Endodermal cell (in vitro differentiated cells): ENCODE results near the gene DLL1. TPM values are rescaled to one million over a fixed set of nuclear protein-coding genes. Genes with fewer than 3 reads are reported as not detected.

Experiments
- DNase-seq: peaks from one replicate; pipeline ENCODE4 v3.0.0-alpha.2; 2017
- H3K27ac ChIP-seq: 2 replicates; pipeline ENCODE4 v1.5.1; 2013; ENCODE audit warnings: mild to moderate bottlenecking, low read depth, low read length, moderate library complexity
- H3K27me3 ChIP-seq: 2 replicates; pipeline ENCODE4 v1.6.1; 2013; ENCODE audit warnings: mild to moderate bottlenecking, low read length, moderate library complexity; ENCODE audit not compliant: insufficient read depth, control insufficient read depth, poor library complexity, severe bottlenecking
- H3K36me3 ChIP-seq: 2 replicates; pipeline ENCODE4 v1.7.0; 2013; ENCODE audit warnings: mild to moderate bottlenecking, low read length, moderate library complexity; ENCODE audit not compliant: control insufficient read depth, insufficient read depth
- H3K4me1 ChIP-seq: one replicate; pipeline ENCODE4 v1.7.0; 2013; ENCODE audit warnings: low read length; ENCODE audit not compliant: control insufficient read depth, insufficient read depth
- H3K4me3 ChIP-seq: 2 replicates; pipeline ENCODE4 v1.5.1; 2013; ENCODE audit warnings: mild to moderate bottlenecking, low read length, moderate library complexity
- H3K9ac ChIP-seq: 2 replicates; pipeline ENCODE4 v1.6.1; 2013; ENCODE audit warnings: mild to moderate bottlenecking, low read length, moderate library complexity; ENCODE audit not compliant: poor library complexity, severe bottlenecking; ENCODE audit errors: extremely low read depth
- H3K9me3 ChIP-seq: 2 replicates; pipeline ENCODE4 v1.6.1; 2013; ENCODE audit warnings: mild to moderate bottlenecking, low read length, moderate library complexity; ENCODE audit not compliant: control insufficient read depth
- H3K27ac Mint-ChIP-seq: 2 replicates; pipeline ENCODE4 v1.8.0; 2020; ENCODE audit warnings: mixed read lengths
- H3K27me3 Mint-ChIP-seq: 2 replicates; pipeline ENCODE4 v1.8.0; 2021; ENCODE audit warnings: mild to moderate bottlenecking, mixed read lengths; ENCODE audit not compliant: insufficient read depth
- H3K36me3 Mint-ChIP-seq: 2 replicates; pipeline ENCODE4 v1.8.0; 2020; ENCODE audit warnings: low read depth, mixed read lengths
- H3K4me1 Mint-ChIP-seq: 2 replicates; pipeline ENCODE4 v1.8.0; 2020; ENCODE audit warnings: mixed read lengths
- H3K4me3 Mint-ChIP-seq: 2 replicates; pipeline ENCODE4 v1.8.0; 2020; ENCODE audit warnings: mild to moderate bottlenecking, moderate library complexity, mixed read lengths
- H3K9me3 Mint-ChIP-seq: 2 replicates; pipeline ENCODE4 v1.8.0; 2020; ENCODE audit warnings: mild to moderate bottlenecking, mixed read lengths
- CTCF ChIP-seq: fragments of 200-600 bp; sonication (generic); conservative IDR thresholded peaks from 2 replicates; pipeline ENCODE4 v1.5.0; 2021; ENCODE audit warnings: antibody characterized with exemption, mild to moderate bottlenecking
- WGBS, 2 experiments: methylation state at CpG; one replicate each; pipeline versions ENCODE4 v1.1.5 to v1.1.7; 2013; ENCODE audit warnings: missing lambda C conversion rate in 2 of 2, mixed read lengths in 1 of 2; ENCODE audit not compliant: insufficient coverage in 1 of 2, insufficient read length in 1 of 2; 5-methylcytosine and 5-hydroxymethylcytosine counted together
- total RNA-seq, 2 donors: library from RNA; stranded (reverse); fragmentation: NEBNext Ultra II Directional in 1 of 2; extraction: Animal tissue kit (Norgen Biotek cat#: 25700) in 1 of 2; gene quantifications; 2 replicates in 1 of 2; 3 replicates in 1 of 2; pipeline ENCODE4 v1.2.1, GENCODE V29; 2021

The DLL1 gene
- total RNA-seq, 2 donors from 2014 or later: 3.1 to 3.6 TPM

- no peak overlapping the region for H3K4me3 ChIP-seq
- no peak for DNase-seq
- TF ChIP-seq CTCF: no peak
- no peak overlapping the region for H3K27ac ChIP-seq
- Mint-ChIP-seq H3K9me3 (no peaks in the 10 kb centered on the region), H3K27me3 (peaks cover 8% of the 10 kb centered on the region), H3K4me3 (no peak overlapping the region), H3K4me1 (peaks cover 15% of the 10 kb centered on the region), H3K36me3 (no peaks in the 10 kb centered on the region), H3K27ac (no peak overlapping the region)
- H3K36me3 ChIP-seq: no peaks in the 10 kb centered on the region
- H3K9me3 ChIP-seq: no peaks in the 10 kb centered on the region
- 92% methylated on average over 25 to 32 of the region's 32 CpGs for WGBS, 2 experiments
- H3K27me3 ChIP-seq: no peaks in the 10 kb centered on the region
- H3K4me1 ChIP-seq: no peaks in the 10 kb centered on the region
- no peak overlapping the region for H3K9ac ChIP-seq
These were observed 29.0 kb downstream of the DLL1 start for GRCh38 chr6:170261643-170262488.

- Histone ChIP-seq H3K4me1 (no peaks in the 10 kb centered on the region), H3K9ac (no peak overlapping the region), H3K27ac (no peak overlapping the region), H3K27me3 (no peaks in the 10 kb centered on the region), H3K36me3 (no peaks in the 10 kb centered on the region), H3K4me3 (no peak overlapping the region), H3K9me3 (no peaks in the 10 kb centered on the region)
- Mint-ChIP-seq H3K4me1 (peaks cover 6% of the 10 kb centered on the region), H3K27me3 (peaks cover 11% of the 10 kb centered on the region), H3K27ac (no peak overlapping the region), H3K36me3 (no peaks in the 10 kb centered on the region), H3K4me3 (no peak overlapping the region), H3K9me3 (no peaks in the 10 kb centered on the region)
- 89 to 90% methylated on average over 2 to 7 of the region's 7 CpGs for WGBS, 2 experiments
- DNase-seq: no peak
- TF ChIP-seq CTCF: peak; percentile 65
These were observed 30.2 kb downstream of the DLL1 start for GRCh38 chr6:170260686-170261085.

DNA sequence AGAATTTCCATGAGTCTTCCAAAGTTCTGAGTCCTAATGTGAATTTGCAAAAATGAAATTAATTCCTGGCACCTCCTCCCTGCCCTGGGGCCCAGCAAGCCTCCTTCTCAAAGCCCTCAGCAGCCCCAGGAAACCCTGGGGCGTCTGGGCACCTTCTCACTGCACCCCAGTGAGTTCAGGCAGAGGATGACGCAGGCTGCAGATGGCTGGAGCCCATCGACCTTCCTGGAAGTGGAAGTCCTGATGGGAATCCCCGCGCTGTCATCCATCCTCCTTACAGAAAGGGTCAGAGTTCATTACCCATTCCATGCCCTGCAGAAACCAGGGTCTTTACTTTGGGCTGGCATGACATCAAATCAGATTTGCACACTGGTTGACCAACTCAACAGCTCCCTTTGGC lies 31.6 kb downstream of the DLL1 start:
- peaks cover 9% of the 10 kb centered on the region for H3K27me3 Mint-ChIP-seq
- H3K36me3 Mint-ChIP-seq: no peaks in the 10 kb centered on the region
- TF ChIP-seq CTCF: no peak
- Histone ChIP-seq H3K4me3 (no peak overlapping the region), H3K27ac (no peak overlapping the region), H3K36me3 (no peaks in the 10 kb centered on the region), H3K9ac (no peak overlapping the region), H3K27me3 (no peaks in the 10 kb centered on the region), H3K4me1 (no peaks in the 10 kb centered on the region), H3K9me3 (no peaks in the 10 kb centered on the region)
- DNase-seq: no peak
- no peaks in the 10 kb centered on the region for H3K9me3 Mint-ChIP-seq
- 87% methylated on average over 5 of the region's 5 CpGs; no CpG with 5 or more reads in 1 of the 2 experiments for WGBS, 2 experiments
- H3K27ac Mint-ChIP-seq: no peak overlapping the region
- peaks cover 1% of the 10 kb centered on the region for H3K4me1 Mint-ChIP-seq
- H3K4me3 Mint-ChIP-seq: no peak overlapping the region
